ENCODE results near the gene GOPC.

DNA sequence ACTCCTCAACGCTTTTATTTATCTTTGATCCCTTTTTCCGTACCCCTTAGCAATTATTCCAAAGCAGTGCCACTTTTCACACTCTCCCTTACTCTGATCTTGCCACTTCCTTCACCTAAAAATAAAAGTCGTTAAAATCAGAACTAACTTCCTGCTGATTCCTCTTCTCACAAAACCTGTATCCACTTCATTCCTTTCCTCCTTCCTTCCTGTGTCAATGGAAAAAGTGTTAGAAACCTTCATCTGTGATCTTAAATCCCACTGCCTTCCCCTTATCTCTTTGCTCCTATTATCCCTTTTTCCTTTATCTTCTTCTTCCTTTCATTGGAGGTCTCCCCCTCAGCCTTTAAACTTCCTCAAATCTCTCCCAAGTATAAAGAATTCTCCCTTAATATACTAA, 49.2 kb downstream of the GOPC start:
- TF ChIP-seq CEBPB (IDR thresholded peaks at IDR 0.05; ENCODE audit: low read depth) (no peak), CTCF (IDR thresholded peaks at IDR 0.05 in 2 of 3, conservative IDR thresholded peaks at IDR 0.05 in 1 of 3; ENCODE audit: borderline replicate concordance in 1 of 3, insufficient read depth in 1 of 3, low read depth in 2 of 3, low read length in 2 of 3) (no peak), POLR2AphosphoS5 (IDR thresholded peaks at IDR 0.05; ENCODE audit: low read depth, low read length) (no peak), POLR2A (IDR thresholded peaks at IDR 0.05; ENCODE audit: borderline replicate concordance, extremely low read depth, insufficient read depth, insufficient read length) (no peak), JUND (IDR thresholded peaks at IDR 0.05) (no peak), YY1 (IDR thresholded peaks at IDR 0.05; ENCODE audit: extremely low read depth, insufficient replicate concordance, low read depth, low read length) (no peak), ZBTB33 (IDR thresholded peaks at IDR 0.05; ENCODE audit: extremely low read depth, insufficient replicate concordance, low read length) (no peak), ZNF274 (IDR thresholded peaks at IDR 0.05; ENCODE audit: low read depth, low read length) (no peak), SIN3A (IDR thresholded peaks at IDR 0.05; ENCODE audit: low read depth) (no peak), EGR1 (IDR thresholded peaks at IDR 0.05; ENCODE audit: low read depth) (no peak), RAD21 (IDR thresholded peaks at IDR 0.05; ENCODE audit: low read depth) (no peak)
